ENCODE results near the gene ARID3A. TPM values are rescaled to one million over a fixed set of nuclear protein-coding genes. Genes with fewer than 3 reads are reported as not detected.
"Not testable (repeated sequence)": the region's sequence is repeated elsewhere in the genome, so short reads cannot be mapped to it uniquely, and the experiment has no call there.

ARID3A gene
- total and polyA plus RNA-seq, 7 donors: 1.4 to 11.6 (median 3.7) TPM

DNA sequence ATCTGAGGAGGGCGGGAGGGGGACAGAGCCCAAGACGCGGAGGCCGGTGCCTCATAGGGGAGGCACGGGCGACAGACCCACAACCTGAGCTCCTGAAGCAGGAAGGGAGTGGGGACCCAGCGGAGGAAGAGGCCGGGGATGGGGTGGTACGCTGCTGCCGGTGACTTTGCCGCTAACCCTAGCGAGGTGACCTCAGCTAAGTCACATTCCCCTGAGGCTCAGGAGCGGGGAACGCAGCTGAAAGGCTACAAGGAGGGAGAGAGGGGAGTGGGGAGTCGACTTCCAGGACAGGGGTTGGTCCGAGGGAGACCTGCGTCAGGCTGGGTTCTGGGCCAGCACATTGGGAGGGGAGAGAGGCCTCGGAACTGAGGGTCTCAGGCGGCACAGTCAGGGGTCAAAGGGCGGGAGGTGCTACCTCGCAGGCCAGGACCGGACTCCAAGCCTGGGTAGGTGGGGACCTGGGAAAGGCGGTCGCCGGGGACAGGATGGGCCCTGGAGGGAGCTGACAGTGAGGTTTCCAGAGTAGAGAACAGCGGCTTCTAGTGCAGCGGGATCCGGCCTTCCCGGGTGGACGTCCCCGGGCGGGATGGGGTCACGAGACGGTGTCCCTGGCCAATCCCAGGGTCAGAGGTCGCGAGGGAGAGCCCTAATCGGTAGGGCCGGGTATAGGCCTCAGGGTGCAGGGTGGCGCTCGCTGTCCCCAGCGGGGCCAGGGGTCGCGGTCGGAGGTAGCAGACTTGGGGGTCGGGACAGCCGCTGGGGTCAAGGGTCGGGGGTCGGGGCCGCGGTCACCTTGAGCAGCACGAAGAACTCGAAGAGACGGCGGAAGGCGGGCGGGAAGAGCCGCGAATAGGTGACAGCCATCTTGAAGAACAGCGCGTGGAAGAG, 94.4 kb downstream of the ARID3A start:
- Histone ChIP-seq H3K4me1 (peaks cover 0 to 72% (median 61%) of the 10 kb centered on the region in 4 donors), H3K9me3 (no peaks in the 10 kb centered on the region), H3K4me3 (peak overlapping the region; percentile 66 to 97 (median 84)), H3K27ac (peak overlapping the region; percentile 92 to 96 (median 94)), H3K27me3 (no peaks in the 10 kb centered on the region), H3K36me3 (no peaks in the 10 kb centered on the region)
- intact Hi-C loops (cut with DNase I): loop anchor here (2.0 kb wide), 1 partner anchor 221 kb away; the partner anchor contains the start of gene ATP5F1D
- DNase-seq: peak; percentile 81
- TF ChIP-seq, protein P1, sequence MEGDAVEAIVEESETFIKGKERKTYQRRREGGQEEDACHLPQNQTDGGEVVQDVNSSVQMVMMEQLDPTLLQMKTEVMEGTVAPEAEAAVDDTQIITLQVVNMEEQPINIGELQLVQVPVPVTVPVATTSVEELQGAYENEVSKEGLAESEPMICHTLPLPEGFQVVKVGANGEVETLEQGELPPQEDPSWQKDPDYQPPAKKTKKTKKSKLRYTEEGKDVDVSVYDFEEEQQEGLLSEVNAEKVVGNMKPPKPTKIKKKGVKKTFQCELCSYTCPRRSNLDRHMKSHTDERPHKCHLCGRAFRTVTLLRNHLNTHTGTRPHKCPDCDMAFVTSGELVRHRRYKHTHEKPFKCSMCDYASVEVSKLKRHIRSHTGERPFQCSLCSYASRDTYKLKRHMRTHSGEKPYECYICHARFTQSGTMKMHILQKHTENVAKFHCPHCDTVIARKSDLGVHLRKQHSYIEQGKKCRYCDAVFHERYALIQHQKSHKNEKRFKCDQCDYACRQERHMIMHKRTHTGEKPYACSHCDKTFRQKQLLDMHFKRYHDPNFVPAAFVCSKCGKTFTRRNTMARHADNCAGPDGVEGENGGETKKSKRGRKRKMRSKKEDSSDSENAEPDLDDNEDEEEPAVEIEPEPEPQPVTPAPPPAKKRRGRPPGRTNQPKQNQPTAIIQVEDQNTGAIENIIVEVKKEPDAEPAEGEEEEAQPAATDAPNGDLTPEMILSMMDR (IDR thresholded peaks at IDR 0.05): no peak
- no peak for TF ChIP-seq EP300 (IDR thresholded peaks at IDR 0.05)
- TF ChIP-seq POLR2AphosphoS5 (IDR thresholded peaks at IDR 0.05): no peak
- no peak for TF ChIP-seq POLR2A (IDR thresholded peaks at IDR 0.05)
- 1% methylated on average over 60 of the region's 60 CpGs for WGBS, 2 donors

DNA sequence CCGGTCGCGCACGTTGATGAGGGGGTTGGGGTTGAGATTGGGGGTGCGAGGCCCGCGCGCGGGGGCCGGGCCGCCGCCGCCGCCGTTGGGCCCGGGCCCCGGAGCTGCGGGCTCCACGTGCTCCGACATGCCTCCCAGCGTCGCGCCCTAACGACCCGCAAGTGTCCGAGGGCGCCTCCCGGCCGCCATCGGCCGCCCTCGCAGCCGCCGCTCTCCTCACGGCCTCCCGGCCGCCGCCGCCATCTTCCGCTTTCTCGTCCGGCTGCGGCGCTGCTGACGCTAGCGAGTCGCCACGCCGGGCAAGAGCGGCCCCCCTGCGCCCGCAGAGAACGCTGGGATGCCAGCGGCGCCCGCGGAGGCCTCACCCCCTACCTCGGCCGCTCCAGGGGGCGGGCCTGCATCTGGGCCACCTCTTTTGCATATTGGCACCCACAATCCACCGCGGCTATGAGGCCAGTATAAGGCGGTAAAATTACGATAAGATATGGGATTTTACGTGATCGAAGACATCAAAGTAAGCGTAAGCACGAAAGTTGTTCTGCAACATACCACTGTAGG, 95.1 kb downstream of the ARID3A start, which contains the start of gene TMEM259:
TSS of gene TMEM259 (minus strand) at position 256 of the 558 bp plus-strand sequence. CDS start at position 129, 127 bp downstream.
- WGBS, 2 donors: 0% methylated on average over 68 of the region's 68 CpGs
- intact Hi-C loops (cut with DNase I): loop anchor here (2.0 kb wide), 1 partner anchor 220 kb away; the partner anchor contains the start of gene ATP5F1D
- peak; percentile 99 for DNase-seq
- H3K27ac ChIP-seq: peak within 1 kb of the TSS; percentile 92 to 96 (median 94)
- H3K9me3 ChIP-seq: no peaks in the 10 kb centered on the region
- H3K27me3 ChIP-seq: no peaks in the 10 kb centered on the region
- H3K4me1 ChIP-seq: peaks cover 0 to 69% (median 58%) of the 10 kb centered on the region in 4 donors
- H3K4me3 ChIP-seq: peak within 1 kb of the TSS; percentile 66 to 97 (median 84)
- TF ChIP-seq, protein P1 (IDR thresholded peaks at IDR 0.05): no peak
- TF ChIP-seq EP300 (IDR thresholded peaks at IDR 0.05) (peak in 1 of 4 donors; percentile 71), POLR2AphosphoS5 (IDR thresholded peaks at IDR 0.05) (peak; percentile 48 to 84 (median 68))
- no peaks in the 10 kb centered on the region for H3K36me3 ChIP-seq

DNA sequence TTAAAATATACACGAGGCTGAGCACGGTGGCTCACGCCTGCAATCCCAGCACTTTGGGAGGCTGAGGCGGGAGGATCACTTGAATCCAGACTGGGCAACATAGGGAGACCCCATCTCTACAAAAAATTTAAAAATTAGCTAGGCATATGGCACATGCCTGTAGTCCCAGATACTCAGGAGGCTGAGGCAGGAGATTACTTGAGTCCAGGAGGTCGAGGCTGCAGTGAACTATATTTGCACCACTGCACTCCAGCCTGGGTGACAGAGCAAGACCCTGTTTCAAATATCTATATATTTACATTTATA, 98.0 kb downstream of the ARID3A start:
- Histone ChIP-seq H3K4me1 (peaks cover 0 to 55% (median 38%) of the 10 kb centered on the region in 4 donors), H3K27ac (peak overlapping the region; percentile 92 to 96 (median 94))
- intact Hi-C loops (cut with DNase I); H3K36me3 ChIP-seq; H3K4me3 ChIP-seq; DNase-seq; H3K9me3 ChIP-seq; H3K27me3 ChIP-seq: not testable (repeated sequence)
- 54 to 84% methylated on average over 5 of the region's 5 CpGs for WGBS, 2 donors

DNA sequence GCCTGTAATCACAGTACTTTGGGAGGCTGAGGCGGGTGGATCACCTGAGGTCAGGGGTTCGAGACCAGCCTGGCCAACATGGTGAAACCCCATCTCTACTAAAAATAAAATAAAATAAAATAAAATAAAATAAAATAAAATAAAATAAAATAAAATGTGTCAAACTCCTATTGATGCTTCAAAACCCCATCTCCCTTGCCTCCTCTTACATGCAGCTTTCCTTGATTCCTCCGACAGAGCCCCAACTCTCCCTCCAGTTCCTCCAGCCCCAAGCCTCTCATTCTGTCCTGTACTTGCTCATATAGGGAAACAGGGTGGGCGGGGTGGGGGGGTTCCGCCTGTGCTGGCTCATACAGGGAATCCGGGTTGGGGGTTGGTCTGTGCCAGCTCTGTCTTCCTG, 99.2 kb downstream of the ARID3A start:
- WGBS, 2 donors: 78 to 87% methylated on average over 6 of the region's 6 CpGs
- not testable (repeated sequence) for H3K9me3 ChIP-seq, H3K36me3 ChIP-seq, DNase-seq, H3K4me3 ChIP-seq, H3K27me3 ChIP-seq
- peak overlapping the region; percentile 95 to 100 (median 98) for H3K27ac ChIP-seq
- intact Hi-C loops (cut with DNase I): loop anchor here (5.0 kb wide), 1 partner anchor 72 kb away; the partner anchor contains the start of gene POLR2E
- H3K4me1 ChIP-seq: peaks cover 0 to 55% (median 36%) of the 10 kb centered on the region in 4 donors

Small RNA genes lying within 50 kb of the gene (small RNA-seq; reads per million reads assigned to genes)
- gene RNU6-2 (0 to 0.73 (median 0) reads per million in 3 donors), gene RNU6-9 (0 to 0.60 (median 0) reads per million in 3 donors)

Other genes starting within 250 kb of the ARID3A start
- 100 to 1,000 TPM in 2 of 4 donors, 10 to 100 TPM in 2; 35.7 to 118 (median 107) TPM for gene FSTL3, start 249.6 kb upstream of the ARID3A start, total RNA-seq
- gene FSTL3, start 249.6 kb upstream of the ARID3A start, polyA plus RNA-seq: 10 to 100 TPM in 1 of 3 donors, 1 to 10 TPM in 2; 1.6 to 17.8 (median 6.0) TPM
- gene PRSS57, start 230.6 kb upstream of the ARID3A start, total RNA-seq: not detected
- under 1 TPM in 1 of 3 donors, not detected in 2; 0.15 TPM for gene PRSS57, start 230.6 kb upstream of the ARID3A start, polyA plus RNA-seq
- 10 to 100 TPM; 30.4 to 91.4 (median 35.9) TPM for gene PALM, start 217.1 kb upstream of the ARID3A start, total RNA-seq
- gene PALM, start 217.1 kb upstream of the ARID3A start, polyA plus RNA-seq: 10 to 100 TPM in 2 of 3 donors, 1 to 10 TPM in 1; 3.0 to 21.0 (median 12.5) TPM
- under 1 TPM in 1 of 4 donors, not detected in 3; 0.36 TPM for gene MISP, start 174.9 kb upstream of the ARID3A start, total RNA-seq
- 100 to 1,000 TPM; 266 to 456 (median 311) TPM for gene MISP, start 174.9 kb upstream of the ARID3A start, polyA plus RNA-seq
- gene PTBP1, start 128.6 kb upstream of the ARID3A start, total RNA-seq: 10 to 100 TPM; 53.8 to 94.5 (median 71.7) TPM
- 100 to 1,000 TPM in 2 of 3 donors, 10 to 100 TPM in 1; 78.7 to 154 (median 101) TPM for gene PTBP1, start 128.6 kb upstream of the ARID3A start, polyA plus RNA-seq
- gene PLPPR3, start 104.1 kb upstream of the ARID3A start, total RNA-seq: not detected
- under 1 TPM in 1 of 3 donors, not detected in 2; 0.07 TPM for gene PLPPR3, start 104.1 kb upstream of the ARID3A start, polyA plus RNA-seq
- gene AZU1, start 98.2 kb upstream of the ARID3A start, total RNA-seq: 1 to 10 TPM in 1 of 4 donors, under 1 TPM in 1, not detected in 2; 0.36 to 1.1 TPM
- under 1 TPM in 1 of 3 donors, not detected in 2; 0.03 TPM for gene AZU1, start 98.2 kb upstream of the ARID3A start, polyA plus RNA-seq
- not detected for gene PRTN3, start 85.0 kb upstream of the ARID3A start, total RNA-seq
- not detected for gene PRTN3, start 85.0 kb upstream of the ARID3A start, polyA plus RNA-seq
- gene ELANE, start 73.7 kb upstream of the ARID3A start, total RNA-seq: 1 to 10 TPM in 3 of 4 donors, not detected in 1; 1.4 to 3.6 (median 2.3) TPM
- gene ELANE, start 73.7 kb upstream of the ARID3A start, polyA plus RNA-seq: under 1 TPM in 1 of 3 donors, not detected in 2; 0.64 TPM
- gene CFD, start 66.4 kb upstream of the ARID3A start, total RNA-seq: 100 to 1,000 TPM; 131 to 830 (median 457) TPM
- 100 to 1,000 TPM in 2 of 3 donors, 10 to 100 TPM in 1; 29.1 to 329 (median 101) TPM for gene CFD, start 66.4 kb upstream of the ARID3A start, polyA plus RNA-seq
- 10 to 100 TPM; 22.4 to 33.2 (median 25.6) TPM for gene MED16, start 32.8 kb upstream of the ARID3A start, total RNA-seq
- 10 to 100 TPM; 36.1 to 62.5 (median 51.7) TPM for gene MED16, start 32.8 kb upstream of the ARID3A start, polyA plus RNA-seq
- not detected for gene RNU6-9, start 32.6 kb upstream of the ARID3A start, total RNA-seq
- gene RNU6-9, start 32.6 kb upstream of the ARID3A start, polyA plus RNA-seq: not detected
- gene R3HDM4, start 12.8 kb upstream of the ARID3A start, total RNA-seq: 10 to 100 TPM; 21.4 to 37.2 (median 27.7) TPM
- 10 to 100 TPM; 30.5 to 85.3 (median 33.0) TPM for gene R3HDM4, start 12.8 kb upstream of the ARID3A start, polyA plus RNA-seq
- gene KISS1R, start 8.7 kb upstream of the ARID3A start, total RNA-seq: not detected
- gene KISS1R, start 8.7 kb upstream of the ARID3A start, polyA plus RNA-seq: under 1 TPM in 1 of 3 donors, not detected in 2; 0.13 TPM
- gene WDR18, start 58.3 kb downstream of the ARID3A start, total RNA-seq: 10 to 100 TPM; 14.3 to 33.1 (median 30.4) TPM
- 10 to 100 TPM; 22.4 to 65.8 (median 43.8) TPM for gene WDR18, start 58.3 kb downstream of the ARID3A start, polyA plus RNA-seq
- gene GRIN3B, start 74.4 kb downstream of the ARID3A start, total RNA-seq: under 1 TPM in 1 of 4 donors, not detected in 3; 0.14 TPM
- under 1 TPM in 1 of 3 donors, not detected in 2; 0.04 TPM for gene GRIN3B, start 74.4 kb downstream of the ARID3A start, polyA plus RNA-seq
- 100 to 1,000 TPM in 2 of 4 donors, 10 to 100 TPM in 2; 85.6 to 174 (median 126) TPM for gene TMEM259, start 95.1 kb downstream of the ARID3A start, total RNA-seq
- gene TMEM259, start 95.1 kb downstream of the ARID3A start, polyA plus RNA-seq: 100 to 1,000 TPM in 1 of 3 donors, 10 to 100 TPM in 2; 19.2 to 232 (median 25.9) TPM
- not detected for gene RNU6-2, start 95.5 kb downstream of the ARID3A start, total RNA-seq
- not detected for gene RNU6-2, start 95.5 kb downstream of the ARID3A start, polyA plus RNA-seq
- 10 to 100 TPM; 25.5 to 59.0 (median 36.3) TPM for gene CNN2, start 100.6 kb downstream of the ARID3A start, total RNA-seq
- 100 to 1,000 TPM in 1 of 3 donors, 10 to 100 TPM in 2; 48.0 to 115 (median 53.9) TPM for gene CNN2, start 100.6 kb downstream of the ARID3A start, polyA plus RNA-seq
- 10 to 100 TPM in 2 of 4 donors, 1 to 10 TPM in 2; 3.8 to 20.5 (median 10.9) TPM for gene ABCA7, start 114.1 kb downstream of the ARID3A start, total RNA-seq
- gene ABCA7, start 114.1 kb downstream of the ARID3A start, polyA plus RNA-seq: 10 to 100 TPM in 1 of 3 donors, 1 to 10 TPM in 2; 1.8 to 25.1 (median 9.9) TPM
- gene ARHGAP45, start 141.1 kb downstream of the ARID3A start, total RNA-seq: 10 to 100 TPM; 12.8 to 21.6 (median 18.2) TPM
- 100 to 1,000 TPM in 1 of 3 donors, 10 to 100 TPM in 2; 38.6 to 103 (median 39.0) TPM for gene ARHGAP45, start 141.1 kb downstream of the ARID3A start, polyA plus RNA-seq
- gene POLR2E, start 169.3 kb downstream of the ARID3A start, total RNA-seq: 100 to 1,000 TPM in 2 of 4 donors, 10 to 100 TPM in 2; 82.0 to 203 (median 104) TPM
- 100 to 1,000 TPM; 124 to 175 (median 133) TPM for gene POLR2E, start 169.3 kb downstream of the ARID3A start, polyA plus RNA-seq
- gene GPX4, start 178.0 kb downstream of the ARID3A start, total RNA-seq: 100 to 1,000 TPM; 269 to 433 (median 371) TPM
- gene GPX4, start 178.0 kb downstream of the ARID3A start, polyA plus RNA-seq: 100 to 1,000 TPM; 311 to 662 (median 643) TPM
- 10 to 100 TPM in 3 of 4 donors, 1 to 10 TPM in 1; 6.8 to 91.9 (median 14.7) TPM for gene SBNO2, start 248.2 kb downstream of the ARID3A start, total RNA-seq
- 10 to 100 TPM; 11.4 to 75.0 (median 14.8) TPM for gene SBNO2, start 248.2 kb downstream of the ARID3A start, polyA plus RNA-seq

All from sigmoid colon (tissue), 7 donors.